Mesodermal cell (in vitro differentiated cells): ENCODE data around the gene GUCA1C.

Source experiments
- H3K27ac ChIP-seq: 2 replicates; pipeline ENCODE4 v1.7.0; 2013; ENCODE audit warnings: mild to moderate bottlenecking, low read depth, low read length, moderate library complexity; ENCODE audit not compliant: severe bottlenecking
- H3K36me3 ChIP-seq: 2 replicates; pipeline ENCODE4 v1.7.1; 2013; ENCODE audit warnings: mild to moderate bottlenecking, low read length, moderate library complexity; ENCODE audit not compliant: control insufficient read depth, insufficient read depth
- H3K4me1 ChIP-seq: one replicate; pipeline ENCODE4 v1.7.1; 2013; ENCODE audit warnings: mild to moderate bottlenecking, low read length; ENCODE audit not compliant: insufficient read depth, control insufficient read depth, poor library complexity, severe bottlenecking
- H3K4me3 ChIP-seq: 2 replicates; pipeline ENCODE4 v1.7.0; 2013; ENCODE audit warnings: low read length, control low read depth, mild to moderate bottlenecking; ENCODE audit not compliant: insufficient read depth, poor library complexity, severe bottlenecking; ENCODE audit errors: extremely low read depth
- H3K9me3 ChIP-seq: 2 replicates; pipeline ENCODE4 v1.7.1; 2013; ENCODE audit warnings: mild to moderate bottlenecking, low read length, moderate library complexity; ENCODE audit not compliant: control insufficient read depth
- WGBS, 2 experiments: methylation state at CpG; one replicate each; pipeline ENCODE4 v1.1.5; 2013; ENCODE audit warnings: missing lambda C conversion rate in 2 of 2; ENCODE audit not compliant: insufficient coverage in 2 of 2; 5-methylcytosine and 5-hydroxymethylcytosine counted together

GUCA1C gene

DNA sequence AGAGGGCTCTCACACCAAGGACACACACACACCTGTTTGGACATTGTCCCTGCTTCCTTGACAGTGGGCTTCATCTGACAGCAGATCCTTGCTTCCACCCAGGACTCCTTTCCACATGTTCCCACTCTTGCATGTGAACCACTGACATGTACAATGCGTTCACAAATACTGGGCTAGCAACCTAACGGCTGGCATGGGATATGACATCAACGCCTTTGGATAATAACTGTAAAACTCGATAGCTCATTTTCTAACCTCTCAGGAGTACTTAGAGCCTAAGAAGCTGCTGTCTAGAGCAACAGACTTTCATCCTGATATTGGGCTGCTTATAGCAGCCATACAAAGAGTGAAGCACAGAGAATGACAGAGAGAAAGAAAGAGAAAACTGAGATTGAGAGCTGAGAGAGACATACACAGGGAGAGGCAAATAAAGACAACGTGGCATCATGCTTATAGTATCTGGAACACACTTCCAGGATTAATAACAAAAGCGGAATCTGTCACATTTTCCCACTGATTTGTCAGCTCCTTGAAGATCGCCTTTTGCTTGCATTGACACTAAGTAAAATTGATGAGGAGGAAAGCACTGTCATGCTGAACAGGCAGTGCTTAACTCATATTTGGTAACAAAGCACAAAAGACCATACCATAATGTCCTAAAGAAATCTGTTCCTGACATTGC lies 1.7 kb downstream of the GUCA1C start:
- H3K9me3 ChIP-seq = no peaks in the 10 kb centered on the region
- no peaks in the 10 kb centered on the region for H3K36me3 ChIP-seq
- WGBS, 2 experiments = 89 to 93% methylated on average over 4 to 7 of the region's 7 CpGs
- H3K4me3 ChIP-seq = no peak overlapping the region
- no peak overlapping the region for H3K27ac ChIP-seq
- no peaks in the 10 kb centered on the region for H3K4me1 ChIP-seq

DNA sequence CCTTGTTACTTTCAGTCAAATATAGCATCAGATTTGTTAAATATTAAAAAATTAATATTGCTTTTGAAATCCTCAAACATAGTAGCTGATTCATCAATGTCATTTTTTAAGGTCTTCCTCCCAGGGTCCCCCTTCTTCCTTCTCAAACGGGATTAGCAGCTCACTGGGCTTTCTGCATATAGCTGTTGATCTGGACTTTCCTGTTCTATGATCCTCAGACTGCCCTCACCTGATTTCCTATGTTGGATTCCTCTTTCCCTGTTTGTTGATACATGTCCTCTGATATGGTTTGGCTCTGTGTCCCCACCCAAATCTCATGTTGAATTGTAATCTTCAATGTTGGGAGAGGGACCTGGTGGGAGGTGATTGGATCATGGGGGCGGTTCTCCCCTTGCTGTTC lies 5.8 kb downstream of the GUCA1C start:
- Histone ChIP-seq H3K27ac (no peak overlapping the region), H3K4me1 (no peaks in the 10 kb centered on the region), H3K9me3 (no peaks in the 10 kb centered on the region), H3K36me3 (no peaks in the 10 kb centered on the region), H3K4me3 (no peak overlapping the region)
- 73% methylated on average over 1 of the region's 2 CpGs; no CpG with 5 or more reads in 1 of the 2 experiments for WGBS, 2 experiments

GRCh38 chr3:108946292-108947285 lies 7.1 kb downstream of the GUCA1C start:
- no peak overlapping the region for H3K4me3 ChIP-seq
- WGBS, 2 experiments = 86 to 95% methylated on average over 3 to 4 of the region's 11 CpGs
- H3K27ac ChIP-seq = no peak overlapping the region
- H3K9me3 ChIP-seq = no peaks in the 10 kb centered on the region
- H3K4me1 ChIP-seq = no peaks in the 10 kb centered on the region
- no peaks in the 10 kb centered on the region for H3K36me3 ChIP-seq

- Histone ChIP-seq H3K27ac (no peak overlapping the region), H3K4me1 (no peaks in the 10 kb centered on the region), H3K4me3 (no peak overlapping the region), H3K36me3 (no peaks in the 10 kb centered on the region), H3K9me3 (no peaks in the 10 kb centered on the region)
- WGBS, 2 experiments = 89 to 90% methylated on average over 4 to 5 of the region's 5 CpGs
Measured at GRCh38 chr3:108940568-108941263, 13.0 kb downstream of the GUCA1C start.

DNA sequence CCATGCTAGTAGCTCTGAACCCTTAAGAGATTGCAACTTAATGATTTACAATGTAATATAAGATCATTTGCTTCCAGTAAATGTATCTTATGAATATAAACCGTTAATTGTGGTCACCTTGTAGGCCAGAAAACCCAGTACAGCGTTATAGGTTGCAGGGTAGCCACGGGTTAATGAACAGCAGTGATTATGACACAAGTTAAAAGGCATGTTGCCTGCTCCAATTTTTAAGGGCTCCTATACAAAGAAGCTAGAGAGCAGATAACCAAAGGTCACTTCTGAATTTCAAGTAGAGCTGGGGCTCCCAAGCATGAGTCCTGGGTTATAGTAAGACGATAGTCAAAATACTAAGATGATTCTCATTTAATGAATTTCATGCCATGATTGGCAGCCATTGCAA lies 13.5 kb downstream of the GUCA1C start:
- Histone ChIP-seq H3K27ac (no peak overlapping the region), H3K36me3 (no peaks in the 10 kb centered on the region), H3K4me1 (no peaks in the 10 kb centered on the region), H3K4me3 (no peak overlapping the region), H3K9me3 (no peaks in the 10 kb centered on the region)
- 76 to 79% methylated on average over 3 of the region's 4 CpGs for whole genome bisulfite sequencing, 2 experiments

GRCh38 chr3:108936924-108937689 lies 16.6 kb downstream of the GUCA1C start:
- Histone ChIP-seq H3K36me3 (no peaks in the 10 kb centered on the region), H3K4me3 (no peak overlapping the region)
- WGBS, 2 experiments = 63 to 74% methylated on average over 5 of the region's 8 CpGs

GRCh38 chr3:108931035-108931434 lies 22.6 kb downstream of the GUCA1C start:
- Histone ChIP-seq H3K36me3 (no peaks in the 10 kb centered on the region), H3K27ac (no peak overlapping the region), H3K9me3 (no peaks in the 10 kb centered on the region), H3K4me1 (no peaks in the 10 kb centered on the region), H3K4me3 (no peak overlapping the region)

More at GRCh38 chr3:108936924-108937689, 16.6 kb downstream of the GUCA1C start:
- Histone ChIP-seq H3K9me3 (no peaks in the 10 kb centered on the region), H3K4me1 (no peaks in the 10 kb centered on the region), H3K27ac (no peak overlapping the region)

- H3K27ac ChIP-seq = no peak overlapping the region
- no peaks in the 10 kb centered on the region for H3K4me1 ChIP-seq
- WGBS, 2 experiments = no CpG with 5 or more reads among the region's 3 CpGs
- H3K9me3 ChIP-seq = no peaks in the 10 kb centered on the region
- no peak overlapping the region for H3K4me3 ChIP-seq
- no peaks in the 10 kb centered on the region for H3K36me3 ChIP-seq
Measured at GRCh38 chr3:108918866-108919265, 34.8 kb downstream of the GUCA1C start.

DNA sequence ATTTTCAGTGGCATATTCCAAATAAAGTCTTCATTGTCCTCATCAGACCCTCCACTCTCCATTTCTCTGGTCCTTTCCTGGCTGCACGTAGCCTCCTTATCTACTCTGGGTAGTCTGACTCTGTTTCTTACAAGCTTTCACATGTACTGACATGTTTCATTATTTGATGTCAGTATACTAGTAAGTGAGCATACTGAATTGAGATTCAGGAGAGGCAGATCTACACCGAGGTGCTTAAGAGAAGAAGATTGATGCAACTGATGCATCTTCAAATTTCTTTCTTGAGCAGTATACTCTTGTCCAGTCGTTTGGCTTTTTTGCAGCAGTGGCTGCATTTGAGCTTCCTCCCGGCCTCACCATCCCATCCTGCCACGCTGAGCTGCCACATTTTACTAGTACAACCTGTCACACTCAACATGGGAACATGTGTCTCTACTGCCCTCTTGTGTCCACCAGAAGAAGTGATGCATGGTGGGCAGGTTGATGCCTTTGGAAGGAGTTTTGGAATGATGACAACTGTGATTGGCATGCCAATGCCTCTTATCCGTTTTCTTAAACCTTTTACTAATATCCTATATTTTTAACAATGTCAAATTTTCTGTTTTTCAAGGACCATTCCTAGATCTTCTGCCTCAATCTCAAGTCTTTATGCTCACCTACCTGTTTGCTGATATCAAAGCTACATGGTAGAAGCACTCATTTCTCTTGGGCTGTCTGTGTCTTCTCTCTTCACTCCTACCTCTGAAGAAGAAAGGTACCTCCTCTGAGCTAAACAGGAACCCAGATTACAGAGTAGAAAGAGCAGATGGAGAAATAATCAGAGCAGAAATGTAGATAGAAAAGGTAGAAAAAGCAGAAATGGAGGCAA lies 38.7 kb downstream of the GUCA1C start:
- no peaks in the 10 kb centered on the region for H3K36me3 ChIP-seq
- 12 to 44% methylated on average over 2 to 3 of the region's 6 CpGs for WGBS, 2 experiments
- no peaks in the 10 kb centered on the region for H3K9me3 ChIP-seq
- no peak overlapping the region for H3K4me3 ChIP-seq
- no peaks in the 10 kb centered on the region for H3K4me1 ChIP-seq
- H3K27ac ChIP-seq = no peak overlapping the region
